KMS-11 (cell line): Measurements from ENCODE around the gene TMEM212.

Source experiments
- H2AFZ ChIP-seq: fragments of 200-600 bp; sonication (generic); 2 replicates; pipeline ENCODE4 v1.6.1; 2016; ENCODE audit warnings: antibody characterized with exemption, mixed run types, low read depth
- H3K27ac ChIP-seq: fragments of 200-600 bp; sonication (generic); 2 replicates; pipeline ENCODE4 v1.6.1; 2016; ENCODE audit warnings: mild to moderate bottlenecking, mixed run types
- H3K27me3 ChIP-seq: fragments of 200-600 bp; sonication (generic); 2 replicates; pipeline ENCODE4 v1.6.1; 2017; ENCODE audit warnings: mild to moderate bottlenecking, low read depth, mixed run types, moderate library complexity; ENCODE audit not compliant: insufficient read depth
- H3K36me3 ChIP-seq: fragments of 200-600 bp; sonication (generic); 2 replicates; pipeline ENCODE4 v1.6.1; 2017; ENCODE audit warnings: mild to moderate bottlenecking, mixed run types; ENCODE audit not compliant: insufficient read depth
- H3K4me1 ChIP-seq: fragments of 200-600 bp; sonication (generic); 2 replicates; pipeline ENCODE4 v1.6.1; 2016; ENCODE audit warnings: mild to moderate bottlenecking, low read depth, mixed run types; ENCODE audit not compliant: poor library complexity, severe bottlenecking
- H3K4me2 ChIP-seq: fragments of 200-600 bp; sonication (generic); 2 replicates; pipeline ENCODE4 v1.7.0; 2016; ENCODE audit warnings: mild to moderate bottlenecking, mixed run types
- H3K4me3 ChIP-seq: fragments of 200-600 bp; sonication (generic); IDR thresholded peaks from 2 replicates; pipeline ENCODE4 v1.6.1; 2017; ENCODE audit warnings: low read depth, low read length, mixed read lengths; ENCODE audit not compliant: insufficient read depth
- H3K79me2 ChIP-seq: fragments of 200-600 bp; sonication (generic); 2 replicates; pipeline ENCODE4 v1.6.1; 2016; ENCODE audit warnings: low read depth, mixed run types; ENCODE audit not compliant: insufficient read depth
- H3K9ac ChIP-seq: fragments of 200-600 bp; sonication (generic); 2 replicates; pipeline ENCODE4 v1.6.1; 2016; ENCODE audit warnings: mild to moderate bottlenecking, mixed run types
- H4K20me1 ChIP-seq: fragments of 200-600 bp; sonication (generic); 2 replicates; pipeline ENCODE4 v1.6.1; 2016; ENCODE audit warnings: mild to moderate bottlenecking, mixed run types; ENCODE audit not compliant: insufficient read depth
- CTCF ChIP-seq: fragments of 200-600 bp; sonication (generic); conservative IDR thresholded peaks from 2 replicates; pipeline ENCODE4 v1.6.1; 2017; ENCODE audit warnings: low read depth, mild to moderate bottlenecking, antibody characterized with exemption, low read length, moderate library complexity, mixed read lengths

TMEM212 gene

DNA sequence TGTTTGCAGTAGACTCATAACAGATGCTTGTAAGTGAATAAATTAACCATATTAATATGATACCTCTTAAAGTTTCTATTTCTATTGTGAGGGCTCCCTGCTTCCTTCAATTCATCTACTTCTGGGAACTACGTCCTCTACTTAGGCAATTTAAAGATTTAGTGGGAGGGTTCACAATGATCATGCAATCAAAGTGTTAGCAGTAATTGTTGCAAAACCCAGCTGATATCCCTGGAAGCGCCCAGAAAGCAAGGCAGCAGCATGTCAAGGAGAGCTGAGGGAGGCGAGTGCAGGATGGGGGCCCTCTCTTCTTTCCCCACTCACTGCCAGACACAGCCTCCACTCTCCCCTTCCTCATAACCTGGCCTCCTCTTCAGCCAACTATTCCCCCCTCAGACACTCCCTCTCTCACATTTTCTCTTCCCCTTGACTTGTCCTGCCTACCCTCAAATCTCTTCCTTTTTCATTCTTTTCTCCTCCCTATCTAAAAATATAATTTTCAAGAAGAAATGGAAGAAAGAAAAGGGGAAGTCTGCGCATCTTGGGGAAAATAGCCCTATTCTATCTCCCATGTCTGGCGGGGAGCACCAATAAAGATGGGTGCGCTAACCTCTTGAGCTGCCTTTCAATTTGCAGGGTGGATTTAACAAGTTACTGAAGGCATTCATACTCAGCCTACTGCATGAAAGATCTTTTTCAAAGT, 6.6 kb downstream of the TMEM212 start:
- Histone ChIP-seq H3K9ac (no peak overlapping the region), H3K36me3 (no peaks in the 10 kb centered on the region), H4K20me1 (no peaks in the 10 kb centered on the region), H3K27me3 (no peaks in the 10 kb centered on the region), H2AFZ (no peak overlapping the region), H3K4me1 (no peaks in the 10 kb centered on the region), H3K27ac (no peak overlapping the region), H3K79me2 (no peaks in the 10 kb centered on the region), H3K4me2 (no peak overlapping the region), H3K4me3 (no peak overlapping the region)
- TF ChIP-seq CTCF, result no peak

DNA sequence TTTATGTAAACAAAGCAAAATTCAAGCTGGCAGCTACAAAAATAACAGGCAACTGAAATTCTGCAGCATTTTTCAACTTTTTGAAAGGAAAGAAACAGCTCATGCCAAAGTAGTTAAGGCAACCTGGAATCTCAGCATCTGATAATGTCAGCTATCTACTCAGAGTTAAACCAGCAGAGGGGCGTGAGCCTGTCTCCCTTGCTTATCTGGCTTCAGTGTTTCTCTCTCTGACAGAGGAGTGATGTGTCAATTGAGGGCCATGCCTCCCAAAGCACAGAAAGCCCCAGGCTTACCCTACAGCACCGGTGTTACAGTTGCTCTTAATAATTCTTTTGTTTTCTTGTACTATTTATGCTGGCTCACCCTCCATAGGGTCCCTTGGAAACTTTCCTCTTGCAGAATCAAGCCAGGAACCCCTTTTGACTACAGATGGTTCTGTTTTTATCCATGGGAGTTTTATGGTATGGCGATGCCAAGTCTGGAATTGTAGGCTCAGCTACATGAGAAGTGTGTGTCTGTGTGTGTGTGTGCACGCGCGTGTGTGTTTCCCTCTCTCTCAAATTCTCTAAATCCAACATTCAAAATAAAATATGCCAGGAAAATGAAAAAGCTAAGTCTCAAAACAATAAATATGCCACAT, 7.3 kb downstream of the TMEM212 start:
- Histone ChIP-seq H3K9ac (no peak overlapping the region), H3K4me2 (no peak overlapping the region), H3K4me1 (no peaks in the 10 kb centered on the region), H4K20me1 (no peaks in the 10 kb centered on the region), H3K79me2 (no peaks in the 10 kb centered on the region), H3K27ac (no peak overlapping the region), H2AFZ (no peak overlapping the region), H3K27me3 (no peaks in the 10 kb centered on the region), H3K4me3 (no peak overlapping the region), H3K36me3 (no peaks in the 10 kb centered on the region)
- TF ChIP-seq CTCF, result no peak

- H3K36me3 ChIP-seq, result no peaks in the 10 kb centered on the region
- TF ChIP-seq CTCF, result no peak
- H3K4me3 ChIP-seq, result no peak overlapping the region
- no peak overlapping the region for H3K27ac ChIP-seq
- H2AFZ ChIP-seq, result no peak overlapping the region
- H3K4me2 ChIP-seq, result no peak overlapping the region
- no peaks in the 10 kb centered on the region for H3K79me2 ChIP-seq
- H4K20me1 ChIP-seq, result no peaks in the 10 kb centered on the region
- no peak overlapping the region for H3K9ac ChIP-seq
- H3K4me1 ChIP-seq, result no peaks in the 10 kb centered on the region
- H3K27me3 ChIP-seq, result no peaks in the 10 kb centered on the region
Observed at GRCh38 chr3:171850960-171851659, 8.0 kb downstream of the TMEM212 start.

DNA sequence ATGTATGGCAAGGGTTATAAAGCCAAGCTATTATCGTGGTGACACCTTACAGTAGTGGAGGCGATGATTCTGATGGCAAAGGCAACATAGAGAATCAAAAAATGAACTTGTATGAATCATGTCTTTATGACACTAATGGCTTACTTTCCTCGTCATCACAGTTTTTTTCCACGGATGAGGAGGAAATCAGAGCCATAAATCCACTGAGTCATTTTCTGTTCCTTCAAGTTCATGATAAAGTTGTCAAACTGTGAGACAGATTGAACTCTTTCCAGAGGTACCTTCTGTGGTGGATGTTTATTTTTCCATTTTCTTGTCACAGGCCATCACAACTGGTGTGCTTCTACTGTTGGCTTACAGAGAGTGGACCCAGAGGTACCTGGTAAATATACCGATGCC, 8.5 kb downstream of the TMEM212 start:
- Histone ChIP-seq H4K20me1 (no peaks in the 10 kb centered on the region), H3K27me3 (no peaks in the 10 kb centered on the region), H3K27ac (no peak overlapping the region), H3K79me2 (no peaks in the 10 kb centered on the region), H3K4me1 (no peaks in the 10 kb centered on the region), H3K36me3 (no peaks in the 10 kb centered on the region), H3K9ac (no peak overlapping the region), H2AFZ (no peak overlapping the region), H3K4me3 (no peak overlapping the region), H3K4me2 (no peak overlapping the region)
- TF ChIP-seq CTCF, result no peak
